ENCODE results near the gene GYG1. TPM values are rescaled to one million over a fixed set of nuclear protein-coding genes. Genes with fewer than 3 reads are reported as not detected.

The GYG1 gene
- total RNA-seq, 1 donor from 2014 or later = 155 TPM

DNA sequence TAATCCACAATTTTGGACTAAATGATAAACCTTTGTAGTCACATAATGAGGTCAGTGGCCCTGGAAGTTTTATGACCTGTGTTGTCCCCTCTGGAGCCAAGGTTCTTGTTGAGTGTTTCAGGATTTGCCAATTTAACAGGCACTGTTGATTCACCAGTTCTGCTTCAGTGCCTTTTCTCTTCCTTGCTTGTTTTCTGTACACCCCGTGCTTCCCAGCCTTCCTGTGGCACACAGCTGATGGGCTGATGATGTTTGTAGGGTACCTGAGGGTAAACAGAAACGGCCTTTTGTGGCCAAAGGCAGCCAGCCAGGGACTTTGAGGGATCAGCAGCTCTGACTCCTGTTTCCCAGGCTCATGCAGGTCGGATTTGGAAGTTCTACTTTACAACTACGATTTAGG lies 13.3 kb downstream of the GYG1 start:
- Histone ChIP-seq H3K4me3 (no peak overlapping the region), H3K4me1 (peaks cover 46% of the 10 kb centered on the region), H3K9me3 (replicated peaks) (no peaks in the 10 kb centered on the region), H3K36me3 (peaks cover 48% of the 10 kb centered on the region), H3K27me3 (ENCODE audit: low read depth) (no peaks in the 10 kb centered on the region), H3K27ac (replicated peaks) (peak overlapping the region; percentile 66)
- no peak for DNase-seq
- intact Hi-C loops (cut with micrococcal nuclease) = no loop called here
- no peak for TF ChIP-seq CTCF (IDR thresholded peaks at IDR 0.05; ENCODE audit: borderline replicate concordance)

- Histone ChIP-seq H3K27ac (replicated peaks) (no peak overlapping the region), H3K36me3 (peaks cover 48% of the 10 kb centered on the region), H3K4me3 (no peak overlapping the region), H3K27me3 (ENCODE audit: low read depth) (no peaks in the 10 kb centered on the region), H3K4me1 (peaks cover 41% of the 10 kb centered on the region), H3K9me3 (replicated peaks) (no peaks in the 10 kb centered on the region)
- no peak for DNase-seq
- no peak for TF ChIP-seq CTCF (IDR thresholded peaks at IDR 0.05; ENCODE audit: borderline replicate concordance)
- intact Hi-C loops (cut with micrococcal nuclease) = no loop called here
These were observed 14.1 kb downstream of the GYG1 start for GRCh38 chr3:149005416-149005815.

DNA sequence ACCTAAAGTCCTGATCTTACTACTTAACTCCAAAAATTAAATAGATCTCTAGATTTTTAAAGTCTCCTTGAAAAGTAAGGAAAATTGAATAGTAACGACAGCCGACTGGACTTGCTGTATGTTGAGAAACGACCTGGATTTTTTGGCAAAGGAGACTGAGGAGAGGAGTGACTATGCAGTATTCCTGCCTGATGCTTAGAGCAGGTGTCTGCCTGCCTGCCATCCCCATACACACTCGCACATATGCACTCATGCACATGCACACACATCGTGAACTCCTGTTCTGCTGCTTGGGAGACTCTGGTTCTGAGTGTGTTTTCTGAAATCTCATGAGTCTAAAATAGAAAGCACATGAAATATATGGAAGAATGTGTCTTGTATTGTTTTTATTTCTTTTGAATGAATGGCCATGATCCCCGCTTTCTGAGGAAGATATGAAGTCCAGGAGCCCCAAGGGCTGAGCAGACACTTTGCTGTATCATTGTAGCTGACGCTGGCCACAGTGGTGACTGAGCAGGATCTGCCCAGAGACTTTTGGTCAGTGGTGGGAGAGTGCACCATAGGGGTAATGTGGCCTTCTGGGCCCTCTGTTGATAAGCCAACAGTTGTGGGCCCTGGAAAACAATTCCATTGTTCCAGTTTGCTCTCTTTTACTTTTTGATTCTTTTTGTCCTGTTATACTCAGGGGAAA lies 16.4 kb downstream of the GYG1 start:
- TF ChIP-seq CTCF (IDR thresholded peaks at IDR 0.05; ENCODE audit: borderline replicate concordance) = no peak
- H3K36me3 ChIP-seq = peaks cover 67% of the 10 kb centered on the region
- no peaks in the 10 kb centered on the region for H3K27me3 ChIP-seq (ENCODE audit: low read depth)
- no peak overlapping the region for H3K4me3 ChIP-seq
- intact Hi-C loops (cut with micrococcal nuclease) = no loop called here
- DNase-seq = no peak
- H3K9me3 ChIP-seq (replicated peaks) = no peaks in the 10 kb centered on the region
- H3K4me1 ChIP-seq = peaks cover 47% of the 10 kb centered on the region
- no peak overlapping the region for H3K27ac ChIP-seq (replicated peaks)

DNA sequence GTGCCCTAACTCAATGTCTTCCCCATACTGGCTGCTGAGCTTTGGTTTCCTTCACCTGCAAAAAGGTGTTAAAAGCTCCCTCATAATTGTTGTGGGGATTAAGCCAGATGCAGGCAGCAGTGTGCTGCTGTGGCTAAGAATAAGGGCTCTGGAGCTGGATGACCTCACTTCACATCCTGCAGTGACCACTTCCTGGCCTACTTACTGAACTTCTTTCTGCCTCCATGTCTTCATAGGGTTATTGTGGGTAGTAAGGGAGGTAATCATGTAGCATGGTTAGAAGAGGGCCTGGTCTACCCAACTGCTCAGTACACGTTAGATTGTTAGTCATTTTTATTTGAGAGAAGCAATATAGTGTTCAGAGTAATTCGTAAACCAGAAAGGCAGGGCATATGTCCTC lies 18.4 kb downstream of the GYG1 start:
- Histone ChIP-seq H3K9me3 (replicated peaks) (no peaks in the 10 kb centered on the region), H3K27ac (replicated peaks) (peak overlapping the region; percentile 28), H3K4me1 (peaks cover 34% of the 10 kb centered on the region), H3K4me3 (no peak overlapping the region), H3K27me3 (ENCODE audit: low read depth) (no peaks in the 10 kb centered on the region), H3K36me3 (peaks cover 82% of the 10 kb centered on the region)
- DNase-seq = no peak
- no peak for TF ChIP-seq CTCF (IDR thresholded peaks at IDR 0.05; ENCODE audit: borderline replicate concordance)
- intact Hi-C loops (cut with micrococcal nuclease) = no loop called here

DNA sequence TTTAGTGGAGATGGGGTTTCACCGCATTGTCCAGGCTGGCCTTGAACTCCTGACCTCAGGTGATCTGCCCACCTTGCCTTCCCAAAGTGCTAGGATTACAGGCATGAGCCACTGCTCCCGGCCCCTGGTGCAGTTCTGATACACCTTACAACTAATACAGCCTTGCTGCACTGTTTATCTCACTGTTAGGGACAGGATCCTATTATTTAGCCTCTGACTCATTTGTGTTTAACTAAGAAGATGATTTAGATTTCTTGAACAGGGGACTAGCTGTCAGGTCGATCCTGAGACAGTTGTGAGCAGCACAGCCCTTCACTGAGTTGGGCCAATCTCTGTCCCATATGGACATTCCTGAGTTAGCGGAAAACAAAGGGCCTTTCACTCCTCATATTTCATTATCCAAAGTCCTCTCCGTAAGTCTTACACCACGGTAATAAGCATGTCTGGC lies 19.2 kb downstream of the GYG1 start:
- intact Hi-C loops (cut with micrococcal nuclease) = no loop called here
- Histone ChIP-seq H3K36me3 (peaks cover 78% of the 10 kb centered on the region), H3K9me3 (replicated peaks) (no peaks in the 10 kb centered on the region), H3K27ac (replicated peaks) (peak overlapping the region; percentile 28), H3K4me3 (no peak overlapping the region), H3K4me1 (peaks cover 34% of the 10 kb centered on the region), H3K27me3 (ENCODE audit: low read depth) (no peaks in the 10 kb centered on the region)
- no peak for DNase-seq
- TF ChIP-seq CTCF (IDR thresholded peaks at IDR 0.05; ENCODE audit: borderline replicate concordance) = no peak
